ENCODE data around the gene DRD3.

DRD3 gene

GRCh38 chr3:114115143-114115542 lies 63.7 kb downstream of the DRD3 start:
- DNase-seq: no peak

- no peak for DNase-seq
Observed at GRCh38 chr3:114114719-114115118, 64.1 kb downstream of the DRD3 start.

- no peak for DNase-seq
Observed at GRCh38 chr3:114112696-114113095, 66.2 kb downstream of the DRD3 start.

GRCh38 chr3:114111060-114111770 lies 67.6 kb downstream of the DRD3 start:
- DNase-seq: peak; percentile 86

GRCh38 chr3:114110439-114110838 lies 68.4 kb downstream of the DRD3 start:
- DNase-seq: no peak

- DNase-seq: peak; percentile 13
Observed at GRCh38 chr3:114108137-114108536, 70.7 kb downstream of the DRD3 start.

GRCh38 chr3:114104414-114104813 lies 74.4 kb downstream of the DRD3 start:
- DNase-seq: no peak

GRCh38 chr3:114103858-114104257 lies 75.0 kb downstream of the DRD3 start:
- no peak for DNase-seq

DNA sequence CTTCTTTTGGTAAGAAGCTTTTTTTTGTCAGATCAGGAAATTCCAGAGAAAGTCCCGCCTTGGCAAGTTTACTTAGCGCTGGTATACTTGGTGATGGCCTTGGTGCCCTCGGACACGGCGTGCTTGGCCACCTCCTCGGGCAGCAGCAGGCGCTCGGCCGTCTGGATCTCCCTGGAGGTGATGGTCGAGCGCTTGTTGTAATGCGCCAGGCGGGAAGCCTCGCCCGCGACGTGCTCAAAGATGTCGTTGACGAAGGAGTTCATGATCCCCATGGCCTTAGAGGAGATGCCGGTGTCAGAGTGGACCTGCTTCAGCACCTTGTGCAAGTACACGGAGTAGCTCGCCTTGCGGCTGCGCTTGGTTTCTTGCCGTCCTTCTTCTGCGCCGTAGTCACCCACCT lies 75.7 kb downstream of the DRD3 start:
- no peak for DNase-seq

DNA sequence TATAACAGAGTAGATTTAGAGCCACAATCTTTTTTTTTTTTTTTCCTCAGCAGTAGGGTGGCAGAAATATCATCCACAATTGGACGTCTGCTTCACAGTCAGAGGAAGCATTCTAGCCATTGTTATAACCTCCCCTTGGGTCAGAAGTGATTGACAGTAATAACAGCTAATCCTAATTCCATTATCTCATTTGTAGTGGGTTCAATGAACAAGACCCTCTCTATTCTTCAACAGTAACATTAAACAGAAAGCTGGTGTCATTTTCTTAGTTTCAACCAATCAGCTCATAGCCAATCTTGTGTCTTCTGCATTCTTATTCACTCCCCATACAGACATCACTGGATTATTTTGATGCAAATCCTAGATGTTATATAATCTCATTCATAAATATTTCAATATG lies 77.8 kb downstream of the DRD3 start:
- no peak for DNase-seq

DNA sequence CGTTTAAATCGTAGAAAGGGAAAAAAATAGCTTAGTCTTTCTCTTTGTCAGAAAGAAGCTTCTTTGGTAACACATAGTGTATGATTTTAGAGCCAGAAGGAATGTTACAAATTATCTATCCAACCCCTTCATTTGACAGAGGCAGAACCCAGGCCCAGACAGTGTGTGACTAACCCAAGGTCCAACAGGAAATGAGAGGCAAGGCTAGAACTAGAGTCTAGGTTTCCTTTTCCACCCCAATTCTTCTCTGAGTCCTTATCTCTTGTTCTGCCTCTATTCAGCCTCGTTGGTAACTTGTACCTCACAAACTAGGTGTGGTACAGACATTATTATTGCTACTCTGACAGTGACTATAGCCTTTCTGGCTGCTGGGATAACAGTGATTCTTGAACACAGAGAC lies 83.1 kb downstream of the DRD3 start:
- DNase-seq: no peak

DNA sequence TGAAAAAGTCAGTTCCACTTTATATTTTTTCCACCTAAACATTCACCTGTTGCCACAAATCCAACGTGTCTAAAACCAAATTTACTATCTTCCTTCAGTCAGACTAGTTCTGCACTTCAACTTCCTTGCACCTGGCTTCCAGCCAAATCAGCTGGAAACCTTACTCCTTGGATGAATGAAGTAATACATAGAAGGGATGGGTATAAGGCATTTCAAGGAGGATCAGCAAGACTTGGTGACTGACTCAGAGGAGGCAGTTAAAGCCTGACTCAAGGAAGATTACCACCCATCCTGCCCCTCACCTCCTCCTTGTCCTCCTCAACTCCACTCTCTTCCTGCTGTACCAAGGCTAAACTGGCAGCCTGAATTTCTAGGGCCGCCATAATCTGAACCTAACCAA lies 85.3 kb downstream of the DRD3 start:
- DNase-seq: no peak

GRCh38 chr3:114093016-114093380 lies 85.9 kb downstream of the DRD3 start:
- no peak for DNase-seq

GRCh38 chr3:114092151-114093015 lies 86.5 kb downstream of the DRD3 start:
- peak; percentile 79 for DNase-seq

DNA sequence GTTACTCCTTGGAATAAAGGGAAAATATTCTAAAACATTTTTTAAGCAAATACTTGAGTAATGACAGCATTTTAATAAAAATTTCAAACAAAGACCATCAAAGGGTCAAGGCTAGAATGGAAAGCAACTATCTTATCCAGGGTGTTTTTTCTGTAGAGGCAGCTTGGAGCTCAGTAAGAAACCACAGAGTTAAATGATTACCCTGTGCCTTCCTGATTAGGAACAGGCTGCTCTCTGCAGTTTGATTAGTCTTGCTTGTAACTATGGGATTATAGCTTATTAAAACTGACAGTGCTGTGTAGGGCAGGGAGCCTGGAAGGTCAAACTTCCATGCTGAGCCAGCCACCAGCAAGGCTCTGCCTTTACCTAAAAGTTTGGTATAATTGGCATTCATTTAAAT lies 89.2 kb downstream of the DRD3 start:
- no peak for DNase-seq

DNA sequence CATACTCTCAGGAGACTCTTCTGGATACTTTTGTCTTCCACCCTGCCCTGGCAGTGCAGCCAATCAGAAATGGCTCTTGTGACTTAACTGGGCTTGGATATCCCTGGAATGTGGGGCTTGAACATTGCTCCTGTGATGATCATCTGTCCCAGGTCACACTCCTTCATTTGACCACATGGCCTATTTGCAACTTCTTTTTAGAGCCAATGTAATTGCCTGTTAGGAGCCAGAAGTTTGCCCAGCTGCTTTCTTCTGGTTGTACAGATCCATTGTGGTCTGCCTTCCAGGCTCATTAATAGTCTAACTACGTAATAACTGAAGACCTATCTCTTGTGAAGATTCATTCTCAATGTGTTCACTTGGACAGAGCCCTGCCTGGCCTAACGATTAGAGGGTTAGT lies 92.5 kb downstream of the DRD3 start:
- DNase-seq: no peak

DNA sequence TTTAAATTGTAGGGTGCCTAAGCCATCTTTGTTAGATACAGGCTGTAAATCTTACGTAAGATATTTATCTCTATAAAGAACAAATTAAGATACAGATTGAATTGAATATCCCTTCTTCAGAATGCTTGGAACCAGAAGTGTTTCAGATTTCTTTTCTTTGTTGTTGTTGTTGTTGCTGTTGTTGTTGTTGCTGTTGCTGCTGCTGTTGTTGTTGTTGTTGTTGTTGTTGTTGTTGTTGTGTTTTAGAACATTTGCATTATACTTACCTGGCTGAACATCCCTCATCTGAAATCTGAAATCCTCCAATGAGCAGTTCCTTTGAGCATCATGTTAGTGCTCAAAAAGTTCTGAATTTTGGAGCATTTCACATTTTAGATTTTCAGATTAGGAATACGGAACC lies 95.7 kb downstream of the DRD3 start:
- DNase-seq: no peak

- DNase-seq: no peak
Observed at GRCh38 chr3:114081037-114081436, 97.8 kb downstream of the DRD3 start.

- DNase-seq: no peak
Observed at GRCh38 chr3:114080201-114080600, 98.7 kb downstream of the DRD3 start.

- no peak for DNase-seq
Observed at GRCh38 chr3:114079761-114080160, 99.1 kb downstream of the DRD3 start.

DNA sequence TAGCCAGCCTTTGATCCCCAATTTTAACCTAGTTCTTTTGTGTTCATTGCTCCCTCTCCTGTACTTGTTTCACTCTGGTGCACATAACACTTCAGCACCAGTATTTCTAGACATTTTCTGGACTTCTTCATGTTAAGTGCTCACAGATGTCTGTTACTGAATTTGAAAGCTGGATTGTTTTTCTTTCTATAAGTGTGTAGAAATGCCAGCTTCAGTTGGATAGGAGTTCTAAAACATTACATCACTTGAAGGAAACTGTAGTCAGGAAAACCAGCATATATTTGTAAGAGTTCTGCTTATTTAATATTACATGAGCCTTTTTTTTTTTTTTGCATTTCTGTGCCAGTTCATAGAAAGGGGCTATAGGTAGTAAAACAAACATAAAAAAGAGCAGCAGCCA lies 100.7 kb downstream of the DRD3 start:
- DNase-seq: no peak

Data from MV-4-11 (cell line).